ENCODE data around the gene FBRSL1.

FBRSL1 gene

GRCh38 chr12:132560614-132561426 is 70.9 kb downstream of the FBRSL1 start:
- DNase-seq = peak; percentile 81
